Measurements from ENCODE around the gene SHMT1. TPM values are rescaled to one million over a fixed set of nuclear protein-coding genes. Genes with fewer than 3 reads are reported as not detected.

SHMT1 gene
- total and polyA plus RNA-seq, 12 donors, result 6.8 to 43.8 (median 17.0) TPM

GRCh38 chr17:18326039-18326438, 37.3 kb downstream of the SHMT1 start:
- DNase-seq, result no peak
- TF ChIP-seq POLR2A (IDR thresholded peaks at IDR 0.05), result no peak
- TF ChIP-seq CTCF (IDR thresholded peaks at IDR 0.05), result no peak
- Histone ChIP-seq H3K4me3 (no peak overlapping the region), H3K27me3 (no peaks in the 10 kb centered on the region), H3K27ac (no peak overlapping the region), H3K9me3 (replicated peaks in 1 of 3) (no peaks in the 10 kb centered on the region), H3K36me3 (replicated peaks in 1 of 2) (peaks cover 0 to 56% of the 10 kb centered on the region in 2 donors), H3K4me1 (replicated peaks in 1 of 2) (peaks cover 0 to 14% of the 10 kb centered on the region in 2 donors)
- intact Hi-C loops (cut with DNase I), result no loop called here
- WGBS, 4 donors, result 93 to 98% (median 98%) methylated on average over 2 of the region's 2 CpGs

DNA sequence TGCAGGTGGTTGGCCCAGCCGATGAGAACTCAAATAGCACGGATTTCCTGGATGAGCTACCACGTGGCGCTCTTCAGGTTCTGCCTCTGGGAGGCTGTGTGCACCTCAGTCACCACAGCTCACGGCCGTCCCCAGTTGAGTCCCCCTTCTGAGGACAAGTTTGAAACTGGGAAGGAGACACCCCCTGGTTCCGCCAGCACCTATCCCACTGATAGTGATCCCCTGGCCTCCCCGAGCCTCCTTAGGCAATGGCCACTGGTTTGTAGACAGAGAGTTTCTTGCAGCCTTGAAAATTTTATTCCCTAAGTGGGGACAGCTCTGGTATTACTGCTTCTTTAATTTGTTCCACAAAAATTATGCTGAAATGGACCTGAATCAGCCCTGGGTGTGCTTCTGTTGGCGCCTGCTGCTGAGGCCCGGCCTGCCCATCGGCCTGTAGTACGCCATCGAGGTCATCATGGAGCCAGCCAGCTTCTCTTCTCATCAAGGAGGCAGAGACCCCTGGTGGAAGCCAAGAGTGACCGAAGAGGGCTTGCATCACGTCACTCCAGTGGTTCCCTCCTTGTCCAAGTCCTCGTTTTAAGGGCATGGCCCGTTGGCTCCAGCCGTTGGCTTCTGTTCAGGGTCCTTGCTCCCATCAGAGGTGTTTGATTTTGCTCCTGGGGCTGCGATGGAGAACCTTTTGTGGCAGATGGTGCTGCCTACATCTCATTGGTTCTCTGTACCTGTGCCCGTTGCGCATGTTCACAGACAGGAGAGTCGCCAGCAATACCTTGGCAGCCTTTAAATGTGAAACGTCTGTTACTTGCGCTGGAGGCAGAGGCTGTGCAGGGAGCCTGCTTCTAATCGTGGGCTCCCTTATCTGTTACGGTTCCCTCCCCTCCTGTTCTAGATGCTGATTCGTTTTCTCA, 39.0 kb downstream of the SHMT1 start:
- no peak overlapping the region for H3K4me3 ChIP-seq
- DNase-seq, result no peak
- no peaks in the 10 kb centered on the region for H3K9me3 ChIP-seq (replicated peaks in 1 of 3)
- 81 to 92% (median 90%) methylated on average over 16 to 27 of the region's 27 CpGs for WGBS, 4 donors
- TF ChIP-seq CTCF (IDR thresholded peaks at IDR 0.05) (no peak), POLR2A (IDR thresholded peaks at IDR 0.05) (no peak)
- intact Hi-C loops (cut with DNase I), result no loop called here
- H3K27me3 ChIP-seq, result no peaks in the 10 kb centered on the region
- peaks cover 0 to 59% of the 10 kb centered on the region in 2 donors for H3K36me3 ChIP-seq (replicated peaks in 1 of 2)
- peaks cover 0 to 26% of the 10 kb centered on the region in 2 donors for H3K4me1 ChIP-seq (replicated peaks in 1 of 2)
- no peak overlapping the region for H3K27ac ChIP-seq

DNA sequence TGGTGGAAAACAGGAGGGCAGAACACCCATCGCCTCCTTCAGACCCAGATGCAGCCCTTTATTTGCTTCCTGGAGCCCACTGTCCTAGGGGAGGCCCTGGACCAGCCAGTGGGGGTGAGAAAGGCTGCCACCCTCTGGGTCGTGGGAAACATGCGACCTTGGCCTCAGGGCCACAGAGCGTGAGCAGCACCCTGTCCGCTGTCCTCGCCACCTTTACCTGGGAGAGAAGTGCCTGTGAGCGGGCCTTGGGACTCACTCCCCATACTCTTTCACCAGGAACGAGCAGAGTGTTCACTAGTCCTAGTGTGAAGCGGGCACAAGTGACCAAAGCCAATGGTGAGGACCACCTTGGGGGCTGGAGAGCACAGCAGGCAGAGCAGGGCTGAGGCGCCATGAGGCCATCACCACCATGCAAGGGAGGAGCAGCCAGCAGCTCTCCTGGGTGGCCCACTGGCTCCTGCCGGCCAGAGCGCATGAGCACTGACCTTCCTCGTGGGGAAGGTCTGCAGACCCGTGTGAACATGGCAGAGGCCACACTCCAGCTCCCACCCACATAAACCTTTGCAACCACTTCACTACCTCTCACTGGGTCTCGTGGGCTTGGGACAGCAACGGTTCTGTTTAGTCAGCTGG, 39.7 kb downstream of the SHMT1 start:
- intact Hi-C loops (cut with DNase I), result no loop called here
- 80 to 90% (median 83%) methylated on average over 3 to 16 of the region's 16 CpGs for WGBS, 4 donors

More for the DNA sequence above, 39.7 kb downstream of the SHMT1 start:
- TF ChIP-seq CTCF (IDR thresholded peaks at IDR 0.05) (no peak), POLR2A (IDR thresholded peaks at IDR 0.05) (no peak)
- Histone ChIP-seq H3K4me1 (replicated peaks in 1 of 2) (peaks cover 0 to 34% of the 10 kb centered on the region in 2 donors), H3K4me3 (no peak overlapping the region), H3K27me3 (no peaks in the 10 kb centered on the region), H3K9me3 (replicated peaks in 1 of 3) (no peaks in the 10 kb centered on the region), H3K27ac (no peak overlapping the region), H3K36me3 (replicated peaks in 1 of 2) (peaks cover 0 to 61% of the 10 kb centered on the region in 2 donors)
- DNase-seq, result no peak

Data from adrenal gland (tissue), 12 donors.